Caco-2 (cell line): ENCODE data around the gene ADGRL2. TPM values are rescaled to one million over a fixed set of nuclear protein-coding genes. Genes with fewer than 3 reads are reported as not detected.

Source experiments
- BruUV-seq: library from RNA; stranded (reverse); fragments of 400-500 nt; replicated peaks from 2 replicates; lab custom pipeline; 2021; lab: Mats Ljungman, UMichigan
- CTCF ChIA-PET: fragments of 300-600 bp; sonication (Branson Sonifier 250); formaldehyde crosslinking; loops from one replicate; lab custom pipeline; 2022; ENCODE audit warnings: antibody characterized with exemption; lab: Charles Lee
- POLR2A ChIA-PET: fragments of 300-600 bp; sonication (Branson Sonifier 250); formaldehyde crosslinking; loops from one replicate; lab custom pipeline; 2022; ENCODE audit warnings: antibody characterized with exemption; lab: Charles Lee
- DNase-seq, 2 experiments: peaks; one replicate each; pipeline versions ENCODE4 v3.0.0 to v3.0.0-alpha.2; 2020 to 2022
- H3K27me3 ChIP-seq: replicated peaks from 2 replicates; pipeline ENCODE4 v1.6.0; 2011; ENCODE audit warnings: low read length; ENCODE audit not compliant: control insufficient read depth, insufficient read depth
- H3K36me3 ChIP-seq: 2 replicates; pipeline ENCODE4 v1.5.1; 2011; ENCODE audit warnings: low read length; ENCODE audit not compliant: control insufficient read depth, insufficient read depth
- H3K4me1 ChIP-seq: fragments of 250-450 bp; sonication (Bioruptor Pico); 2 replicates; pipeline ENCODE4 v1.5.1; 2020; ENCODE audit warnings: mild to moderate bottlenecking
- H3K4me3 ChIP-seq: 2 replicates; pipeline ENCODE4 v1.5.1; 2011; ENCODE audit warnings: low read depth, mild to moderate bottlenecking, control low read depth, low read length
- H3K9me3 ChIP-seq: fragments of 250-450 bp; sonication (Bioruptor Pico); 2 replicates; pipeline ENCODE4 v1.5.1; 2020; ENCODE audit warnings: mild to moderate bottlenecking, moderate library complexity
- H3K27ac Mint-ChIP-seq: one replicate; pipeline ENCODE4 v1.8.0; 2022; ENCODE audit warnings: mixed read lengths; ENCODE audit not compliant: unreplicated experiment
- H3K27me3 Mint-ChIP-seq: one replicate; pipeline ENCODE4 v1.8.0; 2022; ENCODE audit warnings: mixed read lengths; ENCODE audit not compliant: insufficient read depth, unreplicated experiment
- H3K36me3 Mint-ChIP-seq: one replicate; pipeline ENCODE4 v1.8.0; 2022; ENCODE audit warnings: mild to moderate bottlenecking, mixed read lengths; ENCODE audit not compliant: insufficient read depth, unreplicated experiment
- H3K4me1 Mint-ChIP-seq: one replicate; pipeline ENCODE4 v1.8.0; 2022; ENCODE audit warnings: low read depth, mixed read lengths; ENCODE audit not compliant: unreplicated experiment
- H3K4me3 Mint-ChIP-seq: one replicate; pipeline ENCODE4 v1.8.0; 2022; ENCODE audit warnings: mild to moderate bottlenecking, moderate library complexity, mixed read lengths; ENCODE audit not compliant: unreplicated experiment
- H3K9me3 Mint-ChIP-seq: one replicate; pipeline ENCODE4 v1.8.0; 2022; ENCODE audit warnings: mixed read lengths; ENCODE audit not compliant: unreplicated experiment
- intact Hi-C: fragments of 100-400 bp; cut with micrococcal nuclease; formaldehyde crosslinking; loops from one replicate; pipeline ENCODE4 v1.10.0; 2022; ENCODE audit not compliant: unreplicated experiment
- total RNA-seq: library from RNA; stranded (reverse); gene quantifications from 2 replicates; pipeline ENCODE4 v1.2.3, GENCODE V29; 2022
- TF ChIP-seq, protein P1 (sequence below), 2 experiments: fragments of 200-600 bp in 1 of 2; IDR thresholded peaks; 1 replicate in 1 of 2; 2 replicates in 1 of 2; pipeline versions ENCODE4 v1.5.1 to v1.8.0; 2011 to 2022; ENCODE audit warnings: antibody characterized with exemption in 1 of 2, control low read depth in 1 of 2, inconsistent platforms in 1 of 2, low read depth in 1 of 2, low read length in 1 of 2, mild to moderate bottlenecking in 1 of 2, moderate library complexity in 1 of 2; ENCODE audit not compliant: insufficient read depth in 1 of 2, severe bottlenecking in 1 of 2, unreplicated experiment in 1 of 2

The ADGRL2 gene
- total RNA-seq, 1 experiment from 2014 or later = 3.8 TPM

DNA sequence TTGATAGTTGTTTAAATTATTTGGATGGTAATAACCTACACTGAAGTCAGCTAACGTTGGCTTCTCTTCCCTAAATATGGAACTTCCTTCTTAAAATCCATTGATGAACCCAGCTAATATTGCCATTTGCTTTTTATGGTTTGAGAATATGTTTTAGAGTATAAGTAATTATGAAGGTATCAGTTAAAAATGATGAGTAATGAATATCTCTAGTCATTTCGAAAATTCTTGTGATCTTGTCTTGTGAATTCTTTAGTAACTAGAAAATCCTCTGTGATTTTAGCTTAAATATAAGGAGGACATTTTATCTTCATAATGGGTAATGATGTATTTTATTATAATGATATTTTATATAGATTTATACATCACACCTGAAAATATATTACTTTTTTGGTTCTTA is 50.5 kb downstream of the ADGRL2 start:
- Mint-ChIP-seq H3K27ac (no peak overlapping the region), H3K27me3 (no peaks in the 10 kb centered on the region), H3K36me3 (no peaks in the 10 kb centered on the region), H3K9me3 (no peaks in the 10 kb centered on the region), H3K4me3 (no peak overlapping the region), H3K4me1 (no peaks in the 10 kb centered on the region)
- H3K4me1 ChIP-seq = no peaks in the 10 kb centered on the region
- H3K27me3 ChIP-seq = no peaks in the 10 kb centered on the region
- intact Hi-C loops = no loop called here
- POLR2A ChIA-PET = no interaction called here
- TF ChIP-seq, protein P1, sequence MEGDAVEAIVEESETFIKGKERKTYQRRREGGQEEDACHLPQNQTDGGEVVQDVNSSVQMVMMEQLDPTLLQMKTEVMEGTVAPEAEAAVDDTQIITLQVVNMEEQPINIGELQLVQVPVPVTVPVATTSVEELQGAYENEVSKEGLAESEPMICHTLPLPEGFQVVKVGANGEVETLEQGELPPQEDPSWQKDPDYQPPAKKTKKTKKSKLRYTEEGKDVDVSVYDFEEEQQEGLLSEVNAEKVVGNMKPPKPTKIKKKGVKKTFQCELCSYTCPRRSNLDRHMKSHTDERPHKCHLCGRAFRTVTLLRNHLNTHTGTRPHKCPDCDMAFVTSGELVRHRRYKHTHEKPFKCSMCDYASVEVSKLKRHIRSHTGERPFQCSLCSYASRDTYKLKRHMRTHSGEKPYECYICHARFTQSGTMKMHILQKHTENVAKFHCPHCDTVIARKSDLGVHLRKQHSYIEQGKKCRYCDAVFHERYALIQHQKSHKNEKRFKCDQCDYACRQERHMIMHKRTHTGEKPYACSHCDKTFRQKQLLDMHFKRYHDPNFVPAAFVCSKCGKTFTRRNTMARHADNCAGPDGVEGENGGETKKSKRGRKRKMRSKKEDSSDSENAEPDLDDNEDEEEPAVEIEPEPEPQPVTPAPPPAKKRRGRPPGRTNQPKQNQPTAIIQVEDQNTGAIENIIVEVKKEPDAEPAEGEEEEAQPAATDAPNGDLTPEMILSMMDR (IDR thresholded peaks at IDR 0.05; ENCODE audit: insufficient read depth in 1 of 2, low read depth in 1 of 2, low read length in 1 of 2, severe bottlenecking in 1 of 2, unreplicated experiment in 1 of 2) = no peak
- H3K36me3 ChIP-seq = no peaks in the 10 kb centered on the region
- DNase-seq = no peak
- no peak overlapping the region for H3K4me3 ChIP-seq
- H3K9me3 ChIP-seq = no peaks in the 10 kb centered on the region
- CTCF ChIA-PET = no interaction called here
- BruUV-seq = no TSS peak

DNA sequence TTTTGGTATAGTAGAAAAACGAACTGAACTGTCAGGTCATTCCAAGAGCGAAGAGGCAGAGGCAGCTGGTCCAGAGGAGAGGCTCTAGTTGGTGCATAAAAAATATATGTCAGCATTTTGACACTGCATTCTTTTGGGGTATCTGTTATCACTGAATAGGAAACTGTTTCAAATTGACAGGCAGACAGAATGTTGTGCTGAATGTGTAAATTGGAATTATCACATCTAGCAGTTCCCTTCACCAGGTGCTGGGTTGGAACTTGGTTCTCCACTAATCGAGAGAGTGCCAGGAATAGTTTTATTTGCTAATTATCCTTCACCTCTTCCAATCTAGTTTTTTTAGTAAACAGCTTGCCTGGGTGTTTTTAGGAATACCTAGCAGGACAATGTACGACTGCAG is 52.2 kb downstream of the ADGRL2 start:
- Mint-ChIP-seq H3K27ac (no peak overlapping the region), H3K4me3 (no peak overlapping the region)
- BruUV-seq = no TSS peak

DNA sequence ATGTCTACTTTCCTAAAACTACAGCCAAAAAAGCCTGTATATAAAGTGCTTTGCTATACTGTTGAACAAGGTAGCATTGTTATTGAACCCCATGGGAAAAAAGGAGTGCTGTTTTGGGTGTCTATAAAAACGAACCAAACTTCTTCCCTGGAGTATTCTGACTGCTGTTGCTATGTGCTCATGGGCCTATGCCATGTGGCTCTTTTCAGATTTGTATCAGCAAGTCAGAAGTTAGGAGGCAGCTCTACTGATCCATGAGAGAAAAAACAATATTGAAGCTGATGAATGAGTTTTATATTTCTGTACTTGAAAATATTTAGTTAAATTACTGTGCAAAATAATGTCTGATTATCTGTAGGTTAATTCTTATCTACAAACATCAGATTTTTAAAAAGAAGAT is 66.5 kb downstream of the ADGRL2 start:
- Histone ChIP-seq H3K9me3 (no peaks in the 10 kb centered on the region), H3K4me3 (no peak overlapping the region), H3K4me1 (no peaks in the 10 kb centered on the region), H3K27me3 (no peaks in the 10 kb centered on the region), H3K36me3 (no peaks in the 10 kb centered on the region)
- Mint-ChIP-seq H3K4me1 (no peaks in the 10 kb centered on the region), H3K9me3 (no peaks in the 10 kb centered on the region), H3K27ac (no peak overlapping the region), H3K27me3 (no peaks in the 10 kb centered on the region), H3K36me3 (no peaks in the 10 kb centered on the region), H3K4me3 (no peak overlapping the region)
- intact Hi-C loops = no loop called here
- CTCF ChIA-PET = no interaction called here
- POLR2A ChIA-PET = no interaction called here
- TF ChIP-seq, protein P1 (IDR thresholded peaks at IDR 0.05; ENCODE audit: insufficient read depth in 1 of 2, low read depth in 1 of 2, low read length in 1 of 2, severe bottlenecking in 1 of 2, unreplicated experiment in 1 of 2) = no peak
- no TSS peak for BruUV-seq
- no peak for DNase-seq

More for the DNA sequence above, 52.2 kb downstream of the ADGRL2 start:
- H3K36me3 ChIP-seq = no peaks in the 10 kb centered on the region
- H3K27me3 ChIP-seq = no peaks in the 10 kb centered on the region
- H3K4me3 ChIP-seq = no peak overlapping the region
- H3K4me1 Mint-ChIP-seq = no peaks in the 10 kb centered on the region
- H3K4me1 ChIP-seq = no peaks in the 10 kb centered on the region
- H3K9me3 ChIP-seq = no peaks in the 10 kb centered on the region
- H3K27me3 Mint-ChIP-seq = no peaks in the 10 kb centered on the region
- POLR2A ChIA-PET = no interaction called here
- H3K36me3 Mint-ChIP-seq = no peaks in the 10 kb centered on the region
- no peaks in the 10 kb centered on the region for H3K9me3 Mint-ChIP-seq
- DNase-seq = no peak
- CTCF ChIA-PET = no interaction called here
- intact Hi-C loops = no loop called here
- TF ChIP-seq, protein P1 (IDR thresholded peaks at IDR 0.05; ENCODE audit: insufficient read depth in 1 of 2, low read depth in 1 of 2, low read length in 1 of 2, severe bottlenecking in 1 of 2, unreplicated experiment in 1 of 2) = no peak
